ENCODE measurements around the gene ZCCHC14. TPM values are rescaled to one million over a fixed set of nuclear protein-coding genes. Genes with fewer than 3 reads are reported as not detected.

The ZCCHC14 gene
- total RNA-seq, 4 donors from 2014 or later = 21.8 to 64.0 (median 28.8) TPM

DNA sequence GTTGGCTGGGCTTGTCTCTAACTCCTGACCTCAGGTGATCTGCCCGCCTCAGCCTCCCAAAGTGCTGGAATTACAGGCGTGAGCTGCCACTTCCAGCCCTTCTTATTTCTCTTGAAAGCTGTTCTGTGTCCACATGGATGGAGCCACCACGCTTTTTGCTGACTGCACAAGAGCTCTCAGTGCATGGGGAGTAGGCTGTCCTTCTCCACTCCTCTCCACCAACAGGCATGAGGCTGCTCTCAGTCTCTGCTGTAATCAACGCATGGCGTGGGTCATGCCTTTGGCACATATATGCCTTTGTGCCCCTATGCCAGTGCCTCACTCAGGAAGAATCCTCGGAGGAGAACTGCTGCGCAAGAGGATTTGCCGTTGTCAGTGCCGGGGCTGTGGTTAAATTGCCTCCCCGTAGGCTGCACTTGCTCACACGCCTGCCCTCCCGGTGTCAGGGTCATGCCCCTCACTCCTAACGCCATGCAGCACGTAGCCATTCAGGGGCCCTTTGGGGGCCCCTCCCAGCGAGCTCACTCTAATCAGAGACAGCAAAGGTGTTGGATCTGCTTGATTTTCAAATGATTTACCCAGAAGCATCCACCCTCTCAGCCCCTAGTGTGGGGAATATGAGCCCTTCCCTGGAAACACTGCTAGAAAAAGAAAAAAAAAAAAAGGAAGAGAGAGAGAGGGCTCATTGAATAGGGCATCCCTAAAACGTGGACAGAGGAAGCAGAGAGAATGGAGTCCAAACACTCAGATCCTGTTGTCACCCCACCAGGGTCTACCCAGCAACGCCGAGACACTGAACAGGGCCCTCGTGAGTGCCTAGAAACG, 47.5 kb upstream of the ZCCHC14 start:
- no peak for TF ChIP-seq POLR2A (IDR thresholded peaks at IDR 0.05)
- TF ChIP-seq POLR2AphosphoS5 (IDR thresholded peaks at IDR 0.05) = no peak
- TF ChIP-seq EP300 (IDR thresholded peaks at IDR 0.05) = no peak
- TF ChIP-seq, protein P1, sequence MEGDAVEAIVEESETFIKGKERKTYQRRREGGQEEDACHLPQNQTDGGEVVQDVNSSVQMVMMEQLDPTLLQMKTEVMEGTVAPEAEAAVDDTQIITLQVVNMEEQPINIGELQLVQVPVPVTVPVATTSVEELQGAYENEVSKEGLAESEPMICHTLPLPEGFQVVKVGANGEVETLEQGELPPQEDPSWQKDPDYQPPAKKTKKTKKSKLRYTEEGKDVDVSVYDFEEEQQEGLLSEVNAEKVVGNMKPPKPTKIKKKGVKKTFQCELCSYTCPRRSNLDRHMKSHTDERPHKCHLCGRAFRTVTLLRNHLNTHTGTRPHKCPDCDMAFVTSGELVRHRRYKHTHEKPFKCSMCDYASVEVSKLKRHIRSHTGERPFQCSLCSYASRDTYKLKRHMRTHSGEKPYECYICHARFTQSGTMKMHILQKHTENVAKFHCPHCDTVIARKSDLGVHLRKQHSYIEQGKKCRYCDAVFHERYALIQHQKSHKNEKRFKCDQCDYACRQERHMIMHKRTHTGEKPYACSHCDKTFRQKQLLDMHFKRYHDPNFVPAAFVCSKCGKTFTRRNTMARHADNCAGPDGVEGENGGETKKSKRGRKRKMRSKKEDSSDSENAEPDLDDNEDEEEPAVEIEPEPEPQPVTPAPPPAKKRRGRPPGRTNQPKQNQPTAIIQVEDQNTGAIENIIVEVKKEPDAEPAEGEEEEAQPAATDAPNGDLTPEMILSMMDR (IDR thresholded peaks at IDR 0.05) = no peak
- H3K4me1 ChIP-seq = peaks cover 6% of the 10 kb centered on the region
- no peaks in the 10 kb centered on the region for H3K9me3 ChIP-seq
- WGBS = 50% methylated on average over 14 of the region's 20 CpGs
- H3K4me3 ChIP-seq = peak overlapping the region; percentile 9
- no peaks in the 10 kb centered on the region for H3K36me3 ChIP-seq
- peak overlapping the region; percentile 65 for H3K27ac ChIP-seq
- peaks cover 31% of the 10 kb centered on the region for H3K27me3 ChIP-seq
- no peak for DNase-seq (ENCODE audit: low spot score in 2 of 2)

- TF ChIP-seq EP300 (IDR thresholded peaks at IDR 0.05) (no peak), POLR2AphosphoS5 (IDR thresholded peaks at IDR 0.05) (no peak)
- TF ChIP-seq, protein P1 (IDR thresholded peaks at IDR 0.05) = no peak
- no peak overlapping the region for H3K4me3 ChIP-seq
- H3K9me3 ChIP-seq = no peaks in the 10 kb centered on the region
- H3K27ac ChIP-seq = no peak overlapping the region
- no peaks in the 10 kb centered on the region for H3K36me3 ChIP-seq
- peaks cover 6% of the 10 kb centered on the region for H3K4me1 ChIP-seq
- no peak for DNase-seq (ENCODE audit: low spot score in 2 of 2)
- 78% methylated on average over 11 of the region's 11 CpGs for WGBS
- peaks cover 29% of the 10 kb centered on the region for H3K27me3 ChIP-seq
Observed at GRCh38 chr16:87539113-87539512, 46.3 kb upstream of the ZCCHC14 start.

DNA sequence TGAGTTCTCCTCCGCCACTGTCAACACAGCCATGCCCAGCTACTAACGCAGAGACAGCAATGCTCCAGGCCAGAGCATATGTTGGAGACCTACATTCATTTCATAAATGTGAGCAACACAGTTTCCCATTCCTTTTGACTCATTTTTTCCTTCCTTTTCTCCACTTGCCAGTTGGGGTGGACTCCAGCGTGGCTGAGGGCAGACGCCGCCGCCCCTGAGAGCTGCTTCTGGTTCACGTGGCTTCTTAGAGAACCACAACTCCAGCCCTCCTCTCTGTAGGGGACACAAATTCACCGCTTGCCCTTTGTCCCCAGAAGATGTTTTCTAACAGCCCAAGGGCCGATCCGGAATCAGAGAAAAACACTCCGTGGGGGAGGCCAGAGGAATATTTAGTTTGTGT, 45.8 kb upstream of the ZCCHC14 start:
- 70% methylated on average over 11 of the region's 11 CpGs for WGBS
- peaks cover 29% of the 10 kb centered on the region for H3K27me3 ChIP-seq
- H3K4me1 ChIP-seq = peaks cover 6% of the 10 kb centered on the region
- H3K36me3 ChIP-seq = no peaks in the 10 kb centered on the region
- TF ChIP-seq POLR2AphosphoS5 (IDR thresholded peaks at IDR 0.05) = no peak
- TF ChIP-seq POLR2A (IDR thresholded peaks at IDR 0.05) = no peak
- TF ChIP-seq, protein P1 (IDR thresholded peaks at IDR 0.05) = no peak
- TF ChIP-seq EP300 (IDR thresholded peaks at IDR 0.05) = no peak
- no peaks in the 10 kb centered on the region for H3K9me3 ChIP-seq
- no peak overlapping the region for H3K4me3 ChIP-seq
- DNase-seq (ENCODE audit: low spot score in 2 of 2) = no peak
- peak overlapping the region; percentile 12 for H3K27ac ChIP-seq

GRCh38 chr16:87538160-87538559, 45.3 kb upstream of the ZCCHC14 start:
- H3K27ac ChIP-seq = peak overlapping the region; percentile 12

DNA sequence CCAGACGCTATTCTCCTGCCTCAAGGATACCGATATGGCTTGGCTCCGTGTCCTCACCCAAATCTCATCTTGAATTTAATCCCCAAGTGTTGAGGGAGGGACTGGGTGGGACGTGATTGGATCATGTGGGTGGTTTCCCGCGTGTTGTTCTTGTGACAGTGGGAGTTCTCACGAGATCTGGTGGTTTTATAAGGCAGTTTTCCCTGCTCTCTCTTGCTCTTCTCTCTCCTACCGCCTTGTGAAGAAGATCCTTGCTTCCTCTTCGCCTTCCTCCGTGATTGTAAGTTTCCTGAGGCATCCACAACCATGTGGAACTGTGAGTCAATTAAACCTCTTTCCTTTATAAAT, 43.9 kb upstream of the ZCCHC14 start:
- Histone ChIP-seq H3K27me3 (peaks cover 33% of the 10 kb centered on the region), H3K4me1 (peaks cover 6% of the 10 kb centered on the region), H3K36me3 (no peaks in the 10 kb centered on the region), H3K27ac (no peak overlapping the region), H3K9me3 (peaks cover 8% of the 10 kb centered on the region), H3K4me3 (no peak overlapping the region)
- TF ChIP-seq POLR2A (IDR thresholded peaks at IDR 0.05) (no peak), EP300 (IDR thresholded peaks at IDR 0.05) (no peak), POLR2AphosphoS5 (IDR thresholded peaks at IDR 0.05) (no peak)
- TF ChIP-seq, protein P1 (IDR thresholded peaks at IDR 0.05) = no peak
- no peak for DNase-seq (ENCODE audit: low spot score in 2 of 2)
- WGBS = 71% methylated on average over 10 of the region's 10 CpGs

More at GRCh38 chr16:87538160-87538559, 45.3 kb upstream of the ZCCHC14 start:
- Histone ChIP-seq H3K4me1 (peaks cover 6% of the 10 kb centered on the region), H3K27me3 (peaks cover 29% of the 10 kb centered on the region), H3K4me3 (no peak overlapping the region), H3K36me3 (no peaks in the 10 kb centered on the region), H3K9me3 (peaks cover 3% of the 10 kb centered on the region)
- TF ChIP-seq, protein P1 (IDR thresholded peaks at IDR 0.05) = no peak
- TF ChIP-seq POLR2AphosphoS5 (IDR thresholded peaks at IDR 0.05) = no peak
- TF ChIP-seq EP300 (IDR thresholded peaks at IDR 0.05) = no peak
- TF ChIP-seq POLR2A (IDR thresholded peaks at IDR 0.05) = no peak
- DNase-seq (ENCODE audit: low spot score in 2 of 2) = no peak
- 62% methylated on average over 4 of the region's 4 CpGs for WGBS
